ENCODE measurements around the gene IL17RB. TPM values are rescaled to one million over a fixed set of nuclear protein-coding genes. Genes with fewer than 3 reads are reported as not detected.

IL17RB gene
- total RNA-seq, 1 experiment from 2014 or later = not detected

GRCh38 chr3:53858096-53858741 is 11.9 kb downstream of the IL17RB start:
- no peak for DNase-seq (ENCODE audit: low read depth)

- DNase-seq (ENCODE audit: low read depth) = no peak
Measured at GRCh38 chr3:53859178-53859577, 12.8 kb downstream of the IL17RB start.

DNA sequence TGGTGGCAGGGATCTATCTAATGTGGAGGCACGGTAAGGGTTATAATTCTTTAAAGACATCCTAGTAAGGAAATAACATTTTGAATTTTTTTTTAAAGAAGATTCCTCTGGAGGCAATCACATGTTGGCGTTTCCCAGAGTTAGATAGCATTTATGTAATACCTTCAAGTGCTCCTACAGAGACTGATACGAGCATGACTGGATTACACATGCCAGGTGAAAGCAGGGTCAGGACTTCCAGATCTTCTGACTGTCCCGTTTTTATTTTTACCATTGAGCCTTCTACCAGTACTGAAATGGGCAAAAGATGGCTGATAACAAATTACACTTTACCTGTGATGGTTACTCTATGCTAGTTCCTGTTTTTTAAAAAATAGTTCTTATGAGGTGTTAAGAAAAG is 13.8 kb downstream of the IL17RB start:
- DNase-seq (ENCODE audit: low read depth) = no peak

DNA sequence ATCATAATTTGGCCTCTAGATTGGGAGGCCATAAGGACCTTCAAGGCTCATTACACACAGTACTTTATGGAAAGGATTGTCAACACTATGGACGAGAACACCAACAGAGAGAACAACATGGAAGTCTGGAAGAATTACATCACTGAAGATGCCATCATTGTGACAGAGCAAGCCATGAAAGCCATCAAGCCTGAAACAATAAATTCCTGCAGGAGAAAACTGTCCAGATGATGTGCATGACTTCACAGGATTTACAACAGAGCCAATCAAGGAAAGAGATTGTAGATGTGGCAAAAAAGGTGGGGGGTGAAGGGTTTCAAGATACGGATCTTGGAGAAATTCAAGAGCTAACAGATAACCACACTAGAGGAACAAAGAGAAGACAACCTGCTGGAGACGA is 15.9 kb downstream of the IL17RB start:
- DNase-seq (ENCODE audit: low read depth) = no peak

- no peak for DNase-seq (ENCODE audit: low read depth)
Measured at GRCh38 chr3:53863145-53863544, 16.8 kb downstream of the IL17RB start.

GRCh38 chr3:53865732-53866499 is 19.5 kb downstream of the IL17RB start:
- DNase-seq (ENCODE audit: low read depth) = no peak

DNA sequence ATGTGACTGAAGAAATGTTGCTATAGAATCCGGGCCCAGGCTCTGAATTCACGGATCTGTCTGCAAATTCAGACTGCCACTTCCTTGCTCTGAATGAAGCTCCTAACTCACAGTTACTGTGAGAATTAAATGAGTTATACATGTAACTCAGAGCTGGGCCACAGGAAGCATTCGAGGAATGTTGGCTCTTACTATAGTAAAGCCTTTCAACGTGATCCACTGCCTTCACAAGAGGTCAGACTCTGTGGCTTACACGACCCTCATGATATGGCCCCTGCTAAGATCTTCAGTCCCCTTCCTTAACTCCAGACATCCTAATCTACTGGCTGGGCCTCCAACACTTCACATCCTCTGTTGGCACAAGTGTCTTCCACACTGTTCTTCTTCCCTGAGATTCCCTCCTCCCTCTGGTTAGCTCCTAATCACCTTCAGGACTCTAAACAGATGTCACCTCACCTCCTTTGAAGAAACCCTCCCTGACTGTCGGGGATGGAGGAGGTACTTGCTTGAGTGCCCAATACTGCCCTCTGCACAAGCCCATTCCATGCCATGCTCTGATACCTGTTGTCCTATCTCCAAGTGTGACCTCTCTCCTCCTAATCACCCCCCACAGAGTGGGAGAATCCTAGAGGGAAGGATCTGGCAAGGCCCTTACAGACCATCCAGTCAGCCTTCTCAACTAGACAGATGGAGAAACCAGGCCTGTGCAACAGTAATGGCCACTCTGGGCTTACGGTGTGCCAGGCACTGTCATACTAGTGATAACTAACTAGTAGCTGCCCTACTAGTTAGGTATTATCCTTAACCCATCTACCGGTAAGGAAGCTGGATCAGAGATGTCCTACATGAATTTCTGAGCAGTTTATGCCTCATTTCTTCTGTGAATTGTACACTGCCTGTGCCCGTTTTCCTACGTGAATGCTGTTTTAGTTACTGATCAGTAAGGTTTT is 34.3 kb downstream of the IL17RB start:
- no peak for DNase-seq (ENCODE audit: low read depth)

- DNase-seq (ENCODE audit: low read depth) = peak; percentile 71
Measured at GRCh38 chr3:53881691-53882593, 35.6 kb downstream of the IL17RB start, which contains the start of gene ACTR8. Gene ACTR8 (minus strand): TSS chr3:53882152. CDS start chr3:53882101, 51 bp downstream.

DNA sequence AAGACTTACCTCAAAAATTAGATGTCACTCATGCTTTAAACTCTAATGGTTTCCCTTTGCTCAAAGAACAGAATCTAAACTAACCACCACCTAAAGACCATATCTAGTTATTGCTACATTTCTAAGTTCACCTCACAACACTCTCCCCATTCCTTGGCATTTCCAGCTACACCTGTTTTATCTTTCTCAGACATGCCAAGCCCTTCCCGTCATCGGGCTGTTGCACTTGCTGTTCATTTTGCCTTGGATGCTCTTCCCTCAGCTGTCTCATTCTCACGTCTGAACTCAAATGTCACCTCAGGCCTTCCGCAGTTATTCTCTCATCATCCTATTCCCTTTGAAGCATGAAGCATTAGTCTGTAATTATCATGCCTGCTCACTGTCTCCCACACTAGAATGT is 36.6 kb downstream of the IL17RB start:
- no peak for DNase-seq (ENCODE audit: low read depth)

DNA sequence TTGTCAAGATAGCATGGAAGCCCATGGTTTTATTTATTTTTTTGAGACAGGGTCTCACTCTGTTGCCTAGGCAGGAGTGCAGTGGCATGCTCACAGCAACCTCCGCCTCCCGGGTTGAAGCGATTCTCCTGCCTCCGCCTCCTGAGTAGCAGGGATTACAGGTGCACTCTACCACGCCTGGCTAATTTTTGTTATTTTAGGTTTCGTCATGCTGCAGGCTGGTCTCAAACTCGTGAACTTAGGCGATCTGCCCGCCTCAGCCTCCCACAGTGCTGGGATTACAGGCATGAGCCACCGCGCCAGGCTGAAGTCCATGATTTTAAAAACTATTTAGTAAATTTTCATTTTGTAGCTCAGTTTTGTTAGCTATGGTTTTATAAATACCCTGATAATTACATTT is 38.3 kb downstream of the IL17RB start:
- DNase-seq (ENCODE audit: low read depth) = no peak

DNA sequence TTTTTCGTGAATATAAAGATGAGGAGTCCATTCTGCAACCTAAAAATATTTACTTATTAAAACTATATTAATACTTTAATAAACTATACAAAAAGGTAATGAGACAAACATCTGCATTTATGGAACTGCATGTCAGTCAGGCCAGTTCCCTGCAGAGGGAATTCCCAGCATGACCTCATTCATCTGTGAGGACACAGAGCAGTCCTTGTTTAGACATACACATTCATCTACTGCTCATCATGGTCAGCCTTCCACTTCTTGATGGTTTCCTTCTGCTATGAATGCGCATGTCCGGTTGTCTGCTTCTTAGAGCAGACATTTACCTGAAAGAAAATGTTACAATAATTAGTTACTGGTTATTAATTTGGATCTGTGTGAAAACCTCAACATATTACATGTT is 38.9 kb downstream of the IL17RB start:
- no peak for DNase-seq (ENCODE audit: low read depth)

GRCh38 chr3:53887446-53887845 is 41.1 kb downstream of the IL17RB start:
- no peak for DNase-seq (ENCODE audit: low read depth)

GRCh38 chr3:53888232-53888631 is 41.9 kb downstream of the IL17RB start:
- DNase-seq (ENCODE audit: low read depth) = no peak

DNA sequence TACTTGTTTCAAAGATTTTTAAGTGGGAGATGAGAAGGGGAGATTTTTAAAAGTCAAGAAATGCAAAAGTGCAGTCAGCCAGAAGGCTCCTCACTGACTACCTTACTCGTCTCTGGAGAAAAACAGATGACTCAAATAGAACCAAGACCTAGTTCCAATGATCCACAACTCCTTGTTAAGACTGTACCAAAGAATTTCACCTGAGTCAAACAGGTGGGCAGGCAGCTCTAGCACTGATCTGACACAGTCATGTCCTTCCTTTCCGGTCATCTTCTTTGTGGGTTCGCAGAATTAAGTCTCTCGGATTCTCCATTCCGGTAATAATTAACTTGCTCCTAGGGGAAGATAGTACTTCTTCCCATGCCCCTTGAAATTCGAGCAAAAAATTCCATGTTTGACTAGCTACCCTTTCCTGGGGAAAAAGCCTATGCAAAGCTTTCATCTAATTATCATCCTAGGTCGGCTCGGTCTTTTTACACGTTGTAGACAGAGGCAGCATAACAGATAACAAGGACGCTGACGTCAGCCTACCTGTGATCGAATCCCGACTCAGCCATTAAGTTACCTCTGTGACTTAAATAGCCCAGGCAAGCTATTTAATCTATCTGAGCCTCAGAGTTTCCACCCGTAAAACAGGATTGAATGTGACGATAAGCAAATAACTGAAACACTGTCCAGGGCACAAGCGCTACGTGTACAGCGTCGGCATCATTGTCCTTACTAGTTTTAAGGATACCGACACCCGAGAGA is 44.5 kb downstream of the IL17RB start:
- no peak for DNase-seq (ENCODE audit: low read depth)

- peak; percentile 99 for DNase-seq (ENCODE audit: low read depth)
Measured at GRCh38 chr3:53891497-53892285, 45.3 kb downstream of the IL17RB start, which contains the start of gene SELENOK. Gene SELENOK (minus strand): TSS chr3:53891859.

DNA sequence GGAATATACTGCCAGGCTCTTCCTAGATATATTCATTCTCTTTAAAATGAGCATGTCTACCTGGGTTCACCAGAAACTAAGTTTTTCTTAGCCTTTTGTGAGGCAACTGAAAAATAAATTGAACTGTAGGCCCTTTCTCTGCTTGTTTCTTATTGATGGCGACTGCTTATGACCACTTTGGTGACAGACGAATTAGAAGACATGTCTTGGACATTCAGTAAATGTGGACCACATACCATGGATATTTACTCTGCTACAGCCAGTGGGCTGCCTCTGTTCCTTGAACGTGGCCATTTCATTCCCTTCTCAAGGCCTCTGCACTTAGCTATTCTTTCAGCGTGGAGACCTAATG is 45.9 kb downstream of the IL17RB start:
- DNase-seq (ENCODE audit: low read depth) = no peak

- no peak for DNase-seq (ENCODE audit: low read depth)
Measured at GRCh38 chr3:53899750-53900149, 53.4 kb downstream of the IL17RB start.

DNA sequence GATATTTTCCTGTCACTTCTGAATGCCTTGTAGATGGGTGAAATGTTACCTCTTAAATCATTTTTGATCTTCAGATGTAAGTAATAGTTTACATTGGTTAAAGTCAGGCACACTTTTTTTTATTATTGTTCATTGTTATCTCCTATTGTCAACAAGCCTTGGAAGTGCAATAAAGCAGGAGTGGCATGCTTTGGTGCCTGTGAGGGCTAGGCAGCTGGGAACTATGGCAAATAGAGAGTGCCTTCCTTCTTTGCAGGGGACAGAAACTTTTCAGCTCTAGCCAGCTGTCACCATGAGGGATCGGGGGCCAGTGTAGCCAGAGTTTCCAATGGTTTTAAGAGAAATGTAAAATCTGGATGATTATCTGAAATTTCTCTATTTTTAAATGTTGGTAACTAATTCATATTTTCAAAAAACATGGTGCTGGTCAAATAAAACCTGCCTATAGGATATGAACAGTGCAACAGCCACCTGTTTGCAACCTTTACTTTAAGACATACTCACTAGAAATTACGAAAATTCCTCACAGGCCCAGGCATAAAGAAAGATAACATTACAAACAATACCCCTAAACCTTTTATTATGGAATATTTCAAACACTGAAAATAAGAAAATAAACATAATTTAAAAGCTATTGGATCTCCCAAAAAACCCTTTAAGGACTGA is 54.4 kb downstream of the IL17RB start:
- DNase-seq (ENCODE audit: low read depth) = no peak

DNA sequence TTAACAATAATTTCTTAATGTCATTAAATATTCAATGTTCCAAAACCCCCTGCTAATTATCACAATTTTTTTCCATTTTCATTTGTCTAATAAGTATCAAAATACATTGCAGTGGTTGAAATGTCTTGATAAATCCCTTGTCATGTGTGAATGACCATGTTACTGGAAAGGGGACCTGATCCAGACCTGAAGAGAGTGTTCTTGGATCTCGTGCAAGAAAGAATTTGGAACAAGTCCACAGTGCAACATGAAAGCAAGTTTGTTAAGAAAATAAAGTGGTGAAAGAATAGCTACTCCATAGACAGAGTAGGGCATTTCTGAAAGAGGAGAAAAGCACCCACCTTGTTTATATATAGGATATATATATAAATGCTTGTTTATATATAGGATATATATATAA is 55.7 kb downstream of the IL17RB start:
- DNase-seq (ENCODE audit: low read depth) = no peak
